GM12878 (cell line): ENCODE results near the gene SPSB3. TPM values are rescaled to one million over a fixed set of nuclear protein-coding genes. Genes with fewer than 3 reads are reported as not detected.
A peak's percentile ranks its signal among the peaks of the same experiment; 100 is the strongest.

Experiments used
- ATAC-seq: fragments of 200-7000 bp; cut with Tn5 transposase; 3 replicates; pipeline ENCODE4 v1.9.1; 2020; ENCODE audit warnings: mild to moderate bottlenecking, moderate library complexity
- BruUV-seq: library from RNA; stranded (reverse); fragments of 400-500 nt; replicated peaks from 2 replicates; lab custom pipeline; 2021; lab: Mats Ljungman, UMichigan
- CTCF ChIA-PET: fragments of 300-600 bp; sonication (Branson Sonifier 250); formaldehyde crosslinking; extraction: SDS; loops from one replicate; lab custom pipeline; 2021; ENCODE audit warnings: inconsistent platforms; lab: Yijun Ruan, JAX
- POLR2A ChIA-PET: fragments of 350-600 bp; formaldehyde crosslinking; extraction: SDS; loops from one replicate; lab custom pipeline; 2021; ENCODE audit warnings: inconsistent platforms; lab: Charles Lee
- RAD21 ChIA-PET: fragments of 300-600 bp; sonication (Branson Sonifier 250); formaldehyde crosslinking; loops from one replicate; lab custom pipeline; 2023; ENCODE audit warnings: antibody characterized with exemption; ENCODE audit not compliant: unreplicated experiment; lab: Charles Lee
- SMC1A ChIA-PET: fragments of 300-600 bp; sonication (Branson Sonifier 250); formaldehyde crosslinking; loops from one replicate; lab custom pipeline; 2023; ENCODE audit not compliant: unreplicated experiment, uncharacterized antibody; lab: Charles Lee
- DNase-seq: peaks from one replicate; pipeline ENCODE4 v3.0.0-alpha.2; 2011; ENCODE audit warnings: low read depth, low spot score
- FAIRE-seq: peaks from 3 replicates; lab custom pipeline; 2011; peaks lifted over from hg19 to GRCh38; lab: Jason Lieb, UNC
- H2AFZ ChIP-seq: 2 replicates; pipeline ENCODE4 v1.6.0; 2011; ENCODE audit warnings: low read depth, low read length, control low read depth; ENCODE audit not compliant: control insufficient read depth
- H3K27ac ChIP-seq: 2 replicates; pipeline ENCODE4 v1.5.1; 2011; ENCODE audit warnings: control low read depth; ENCODE audit not compliant: control insufficient read depth, insufficient read depth
- H3K27me3 ChIP-seq, 2 experiments: replicated peaks in 1 of 2; 2 replicates each; pipeline versions ENCODE4 v1.6.0 to v1.6.1; 2011; ENCODE audit warnings: low read length in 1 of 2; ENCODE audit not compliant: control insufficient read depth in 2 of 2, insufficient read depth in 2 of 2
- H3K36me3 ChIP-seq, 2 experiments: 2 replicates each; pipeline ENCODE4 v1.5.1; 2011; ENCODE audit warnings: low read length in 1 of 2; ENCODE audit not compliant: control insufficient read depth in 2 of 2, insufficient read depth in 2 of 2
- H3K4me1 ChIP-seq: 2 replicates; pipeline ENCODE4 v1.6.1; 2011; ENCODE audit warnings: mild to moderate bottlenecking, low read length, moderate library complexity, mixed read lengths; ENCODE audit not compliant: control insufficient read depth, insufficient read depth
- H3K4me2 ChIP-seq: 2 replicates; pipeline ENCODE4 v1.6.0; 2011; ENCODE audit warnings: control low read depth; ENCODE audit not compliant: control insufficient read depth, insufficient read depth
- H3K4me3 ChIP-seq: fragments of 200-600 bp; sonication (generic); 2 replicates; pipeline ENCODE4 v1.5.1; 2016
- H3K79me2 ChIP-seq: 2 replicates; pipeline ENCODE4 v1.6.0; 2011; ENCODE audit warnings: low read length; ENCODE audit not compliant: control insufficient read depth, insufficient read depth
- H3K9ac ChIP-seq: 2 replicates; pipeline ENCODE4 v1.8.0; 2011; ENCODE audit warnings: low read length, control low read depth, mixed read lengths; ENCODE audit not compliant: control insufficient read depth, insufficient read depth
- H3K9me3 ChIP-seq: replicated peaks from 3 replicates; pipeline ENCODE4 v1.5.1; 2011; ENCODE audit warnings: mild to moderate bottlenecking, low read length; ENCODE audit not compliant: control insufficient read depth, insufficient read depth
- H4K20me1 ChIP-seq: 2 replicates; pipeline ENCODE4 v1.6.0; 2011; ENCODE audit not compliant: control insufficient read depth, insufficient read depth
- FOXM1 ChIP-seq: IDR thresholded peaks from 2 replicates; pipeline ENCODE4 v1.6.1; 2012; ENCODE audit warnings: low read depth, mild to moderate bottlenecking, inconsistent platforms, low read length, moderate library complexity
- JUNB ChIP-seq: IDR thresholded peaks from 2 replicates; pipeline ENCODE4 v1.6.1; 2016; ENCODE audit warnings: antibody characterized with exemption, mild to moderate bottlenecking
- POLR2A ChIP-seq: IDR thresholded peaks from 2 replicates; pipeline ENCODE4 v1.6.1; 2011; ENCODE audit warnings: low read depth, mild to moderate bottlenecking, low read length
- POLR2AphosphoS5 ChIP-seq: IDR thresholded peaks from 2 replicates; pipeline ENCODE4 v1.6.1; 2011; ENCODE audit warnings: mild to moderate bottlenecking, low read length, inconsistent platforms
- ZNF687 ChIP-seq: fragments of 450-650 bp; IDR thresholded peaks from 2 replicates; pipeline ENCODE4 v1.6.1; 2017; ENCODE audit warnings: mild to moderate bottlenecking, moderate library complexity
- WGBS: methylation state at CpG from one replicate; pipeline ENCODE4 v1.1.6; 2016; ENCODE audit warnings: low lambda C conversion rate; ENCODE audit not compliant: insufficient replicate concordance, insufficient coverage; ENCODE audit errors: missing lambda C conversion rate; 5-methylcytosine and 5-hydroxymethylcytosine counted together
- in situ Hi-C: fragments of 300-500 bp; cut with MboI; formaldehyde crosslinking; loops from 9 replicates; pipeline ENCODE4 v1.14.3; 2018; ENCODE audit warnings: mixed read lengths
- intact Hi-C: fragments of 100-400 bp; cut with micrococcal nuclease; formaldehyde crosslinking; loops from one replicate; pipeline ENCODE4 v1.14.2; 2022; ENCODE audit not compliant: unreplicated experiment
- polyA plus RNA-seq, 11 experiments: library from polyadenylated mRNA; depleted of rRNA in 4 of 11; unstranded in 6 of 11; stranded (reverse) in 5 of 11; fragments of >200 nt; fragmentation: Nextera tagmentation in 4 of 11; fragmentation: Illumina TruSeq in 1 of 11; extraction: Ambion mirVana in 4 of 11; extraction: Trizol in 1 of 11; gene quantifications; 1 replicate in 1 of 11; 2 replicates in 10 of 11; pipeline versions ENCODE4 v1.2.1 to v1.2.3, GENCODE V29; 2011 to 2016; ENCODE audit warnings: inconsistent platforms in 2 of 11, missing spikeins in 2 of 11, low read depth in 1 of 11
- total RNA-seq, 4 experiments: library from RNA; depleted of rRNA in 3 of 4; stranded (reverse); fragments of >200 nt in 3 of 4; fragmentation: Illumina TruSeq in 1 of 4; extraction: Trizol in 1 of 4; gene quantifications; 2 replicates each; pipeline versions ENCODE4 v1.2.1 to v1.2.3, GENCODE V29; 2013 to 2021

SPSB3 gene
- total and polyA plus RNA-seq, 10 of the 15 experiments (the other 5 are each of a cell fraction or from before 2014, with no cell fraction given): 0.31 to 26.9 (median 14.0) TPM

GRCh38 chr16:1778200-1779179, 3.9 kb downstream of the SPSB3 start:
- in situ Hi-C loops: no loop called here
- TF ChIP-seq POLR2A: peak; percentile 32
- TF ChIP-seq JUNB: no peak
- no peak for TF ChIP-seq FOXM1
- intact Hi-C loops: no loop called here
- FAIRE-seq (no peak), DNase-seq (no peak), ATAC-seq (no peak)
- BruUV-seq: no TSS peak
- Histone ChIP-seq H3K27ac (no peak overlapping the region), H4K20me1 (no peaks in the 10 kb centered on the region), H3K4me2 (no peak overlapping the region), H3K4me3 (no peak overlapping the region), H3K4me1 (peaks cover 17% of the 10 kb centered on the region), H3K27me3 (no peaks in the 10 kb centered on the region), H3K9ac (no peak overlapping the region), H3K36me3 (peaks cover 3 to 8% of the 10 kb centered on the region in 2 experiments; a peak in 3 of 4 replicates), H3K79me2 (peaks cover 16% of the 10 kb centered on the region), H3K9me3 (no peaks in the 10 kb centered on the region), H2AFZ (no peak overlapping the region)
- POLR2A ChIA-PET: interaction anchor here (1.2 kb wide), 1 partner anchor 73 kb away, joined by 3 read pairs; the partner anchor contains the start of gene MAPK8IP3
- WGBS: 80% methylated on average over 32 of the region's 34 CpGs
- CTCF ChIA-PET: no interaction called here
- RAD21 ChIA-PET: no interaction called here
- SMC1A ChIA-PET: no interaction called here

- SMC1A ChIA-PET: no interaction called here
- in situ Hi-C loops: no loop called here
- H3K36me3 ChIP-seq: peaks cover 3 to 8% of the 10 kb centered on the region in 2 experiments; a peak in 3 of 4 replicates
Observed at GRCh38 chr16:1777375-1778199, 4.8 kb downstream of the SPSB3 start.

More at GRCh38 chr16:1777375-1778199, 4.8 kb downstream of the SPSB3 start:
- no peak for FAIRE-seq
- Histone ChIP-seq H4K20me1 (no peaks in the 10 kb centered on the region), H3K4me3 (no peak overlapping the region), H3K27ac (no peak overlapping the region), H3K9ac (no peak overlapping the region), H3K79me2 (peaks cover 22% of the 10 kb centered on the region), H2AFZ (no peak overlapping the region), H3K9me3 (no peaks in the 10 kb centered on the region)
- no TSS peak for BruUV-seq
- intact Hi-C loops: no loop called here
- no peak for DNase-seq
- WGBS: 68% methylated on average over 36 of the region's 36 CpGs
- ATAC-seq: no peak
- CTCF ChIA-PET: no interaction called here
- peak; percentile 45; the same call in 1 of the 2 replicates for TF ChIP-seq POLR2AphosphoS5
- TF ChIP-seq POLR2A: peak; percentile 62
- no peak for TF ChIP-seq ZNF687
- TF ChIP-seq, all 136 proteins: peak for 2
- Histone ChIP-seq H3K4me2 (no peak overlapping the region), H3K4me1 (peaks cover 17% of the 10 kb centered on the region), H3K27me3 (no peaks in the 10 kb centered on the region)
- RAD21 ChIA-PET: no interaction called here
- POLR2A ChIA-PET: no interaction called here
